ENCODE data around the gene SPAG9.

SPAG9 gene

GRCh38 chr17:50916026-50916707 is 204.5 kb downstream of the SPAG9 start:
- DNase-seq, result no peak

- no peak for DNase-seq
Measured at GRCh38 chr17:50914505-50915063, 206.1 kb downstream of the SPAG9 start.

- no peak for DNase-seq
Measured at GRCh38 chr17:50913120-50913519, 207.5 kb downstream of the SPAG9 start.
